Immature natural killer cell (primary cell): ENCODE measurements around the gene CFH. TPM values are rescaled to one million over a fixed set of nuclear protein-coding genes. Genes with fewer than 3 reads are reported as not detected.
"Not testable (repeated sequence)": the region's sequence is repeated elsewhere in the genome, so short reads cannot be mapped to it uniquely, and the experiment has no call there.

Experiments
- DNase-seq, 3 donors: peaks; one replicate each; pipeline ENCODE4 v3.0.0; 2022; ENCODE audit warnings: mixed read lengths in 1 of 3
- H3K27ac Mint-ChIP-seq, 6 donors: one replicate each; pipeline ENCODE4 v1.8.0; 2020; ENCODE audit warnings: mixed read lengths in 6 of 6, mild to moderate bottlenecking in 5 of 6, inconsistent platforms in 4 of 6, moderate library complexity in 3 of 6
- H3K27me3 Mint-ChIP-seq, 3 donors: one replicate each; pipeline ENCODE4 v1.8.0; 2020 to 2021; ENCODE audit warnings: low read depth in 3 of 3, mild to moderate bottlenecking in 3 of 3, mixed read lengths in 3 of 3, moderate library complexity in 3 of 3, inconsistent platforms in 1 of 3
- H3K36me3 Mint-ChIP-seq, 3 donors: one replicate each; pipeline ENCODE4 v1.8.0; 2020; ENCODE audit warnings: mixed read lengths in 3 of 3, inconsistent platforms in 2 of 3, mild to moderate bottlenecking in 2 of 3
- H3K4me1 Mint-ChIP-seq, 2 donors: one replicate each; pipeline ENCODE4 v1.8.0; 2020; ENCODE audit warnings: inconsistent platforms in 2 of 2, mild to moderate bottlenecking in 2 of 2, mixed read lengths in 2 of 2, moderate library complexity in 1 of 2
- H3K4me3 Mint-ChIP-seq, 5 donors: one replicate each; pipeline ENCODE4 v1.8.0; 2020; ENCODE audit warnings: mild to moderate bottlenecking in 5 of 5, mixed read lengths in 5 of 5, inconsistent platforms in 3 of 5, moderate library complexity in 3 of 5
- H3K9me3 Mint-ChIP-seq, 6 donors: one replicate each; pipeline ENCODE4 v1.8.0; 2020; ENCODE audit warnings: mild to moderate bottlenecking in 6 of 6, mixed read lengths in 6 of 6, inconsistent platforms in 4 of 6, moderate library complexity in 3 of 6
- polyA plus RNA-seq, 3 donors: library from polyadenylated mRNA; unstranded; fragments of 300-500 nt; fragmentation: Illumina TruSeq; gene quantifications; one replicate each; pipeline ENCODE4 v1.2.3, GENCODE V29; 2021

Gene CFH
- polyA plus RNA-seq, 3 donors from 2014 or later = 0.19 to 4.9 (median 0.74) TPM

- no peak overlapping the region for H3K27ac Mint-ChIP-seq
- H3K4me3 Mint-ChIP-seq = no peak overlapping the region
- peaks cover 0 to 3% (median 0%) of the 10 kb centered on the region in 3 donors for H3K36me3 Mint-ChIP-seq
- DNase-seq = no peak
- H3K27me3 Mint-ChIP-seq = peaks cover 0 to 2% (median 0%) of the 10 kb centered on the region in 3 donors
- peaks cover 8 to 59% (median 14%) of the 10 kb centered on the region in 6 donors for H3K9me3 Mint-ChIP-seq
- no peaks in the 10 kb centered on the region for H3K4me1 Mint-ChIP-seq
These were observed 82.2 kb downstream of the CFH start for GRCh38 chr1:196734006-196734405.

- H3K4me1 Mint-ChIP-seq = no peaks in the 10 kb centered on the region
- H3K27me3 Mint-ChIP-seq = peaks cover 0 to 1% (median 0%) of the 10 kb centered on the region in 3 donors
- H3K36me3 Mint-ChIP-seq = peaks cover 0 to 3% (median 3%) of the 10 kb centered on the region in 3 donors
- peaks cover 10 to 62% (median 16%) of the 10 kb centered on the region in 6 donors for H3K9me3 Mint-ChIP-seq
- no peak overlapping the region for H3K4me3 Mint-ChIP-seq
- no peak overlapping the region for H3K27ac Mint-ChIP-seq
- DNase-seq = no peak
These were observed 82.6 kb downstream of the CFH start for GRCh38 chr1:196734460-196734859.

- no peak overlapping the region for H3K4me3 Mint-ChIP-seq
- H3K9me3 Mint-ChIP-seq = peaks cover 6 to 48% (median 21%) of the 10 kb centered on the region in 6 donors
- H3K27ac Mint-ChIP-seq = no peak overlapping the region
- H3K36me3 Mint-ChIP-seq = peaks cover 0 to 5% (median 3%) of the 10 kb centered on the region in 3 donors
- H3K27me3 Mint-ChIP-seq = no peaks in the 10 kb centered on the region
- no peaks in the 10 kb centered on the region for H3K4me1 Mint-ChIP-seq
- no peak for DNase-seq
These were observed 86.9 kb downstream of the CFH start for GRCh38 chr1:196738730-196739129.

- H3K9me3 Mint-ChIP-seq = peaks cover 4 to 26% (median 11%) of the 10 kb centered on the region in 6 donors
- H3K4me1 Mint-ChIP-seq, DNase-seq, H3K36me3 Mint-ChIP-seq, H3K27me3 Mint-ChIP-seq, H3K27ac Mint-ChIP-seq, H3K4me3 Mint-ChIP-seq: not testable (repeated sequence)
These were observed 91.4 kb downstream of the CFH start for GRCh38 chr1:196743244-196743643.

- H3K36me3 Mint-ChIP-seq, H3K4me3 Mint-ChIP-seq, DNase-seq, H3K27me3 Mint-ChIP-seq, H3K27ac Mint-ChIP-seq, H3K4me1 Mint-ChIP-seq: not testable (repeated sequence)
- H3K9me3 Mint-ChIP-seq = peaks cover 0 to 10% (median 5%) of the 10 kb centered on the region in 6 donors
These were observed 113.3 kb downstream of the CFH start for GRCh38 chr1:196765019-196765740.

- H3K36me3 Mint-ChIP-seq, H3K4me1 Mint-ChIP-seq, DNase-seq, H3K27me3 Mint-ChIP-seq, H3K27ac Mint-ChIP-seq, H3K4me3 Mint-ChIP-seq: not testable (repeated sequence)
- H3K9me3 Mint-ChIP-seq = peaks cover 0 to 24% (median 3%) of the 10 kb centered on the region in 6 donors
These were observed 118.0 kb downstream of the CFH start for GRCh38 chr1:196769823-196770222.

GRCh38 chr1:196773713-196774112 is 121.9 kb downstream of the CFH start:
- no peaks in the 10 kb centered on the region for H3K36me3 Mint-ChIP-seq
- no peak for DNase-seq
- peaks cover 0 to 1% (median 0%) of the 10 kb centered on the region in 3 donors for H3K27me3 Mint-ChIP-seq
- H3K4me3 Mint-ChIP-seq = no peak overlapping the region
- H3K4me1 Mint-ChIP-seq = no peaks in the 10 kb centered on the region
- H3K27ac Mint-ChIP-seq = no peak overlapping the region
- H3K9me3 Mint-ChIP-seq = peaks cover 0 to 14% (median 3%) of the 10 kb centered on the region in 6 donors

- Mint-ChIP-seq H3K27me3 (peaks cover 0 to 1% (median 0%) of the 10 kb centered on the region in 3 donors), H3K36me3 (no peaks in the 10 kb centered on the region), H3K27ac (no peak overlapping the region), H3K9me3 (peaks cover 0 to 14% (median 3%) of the 10 kb centered on the region in 6 donors), H3K4me1 (no peaks in the 10 kb centered on the region), H3K4me3 (no peak overlapping the region)
- DNase-seq = no peak
These were observed 122.3 kb downstream of the CFH start for GRCh38 chr1:196774175-196774574.

GRCh38 chr1:196774603-196775002 is 122.8 kb downstream of the CFH start, which contains the start of gene CFHR3:
Gene CFHR3 (plus strand): TSS chr1:196774840. CDS start chr1:196774887, 47 bp downstream.
- Mint-ChIP-seq H3K4me3 (no peak within 1 kb of the TSS), H3K4me1 (no peaks in the 10 kb centered on the region), H3K27me3 (peaks cover 0 to 1% (median 0%) of the 10 kb centered on the region in 3 donors), H3K9me3 (peaks cover 0 to 14% (median 2%) of the 10 kb centered on the region in 6 donors), H3K36me3 (no peaks in the 10 kb centered on the region), H3K27ac (no peak within 1 kb of the TSS)
- no peak for DNase-seq

- H3K4me1 Mint-ChIP-seq = no peaks in the 10 kb centered on the region
- no peaks in the 10 kb centered on the region for H3K36me3 Mint-ChIP-seq
- no peak overlapping the region for H3K27ac Mint-ChIP-seq
- peaks cover 0 to 9% (median 1%) of the 10 kb centered on the region in 6 donors for H3K9me3 Mint-ChIP-seq
- H3K27me3 Mint-ChIP-seq = no peaks in the 10 kb centered on the region
- no peak overlapping the region for H3K4me3 Mint-ChIP-seq
- no peak for DNase-seq
These were observed 125.8 kb downstream of the CFH start for GRCh38 chr1:196777603-196778002.

GRCh38 chr1:196779093-196779492 is 127.2 kb downstream of the CFH start:
- H3K9me3 Mint-ChIP-seq = peaks cover 0 to 11% (median 0%) of the 10 kb centered on the region in 6 donors
- H3K4me3 Mint-ChIP-seq = no peak overlapping the region
- no peaks in the 10 kb centered on the region for H3K4me1 Mint-ChIP-seq
- H3K36me3 Mint-ChIP-seq = no peaks in the 10 kb centered on the region
- no peak for DNase-seq
- H3K27me3 Mint-ChIP-seq = no peaks in the 10 kb centered on the region
- H3K27ac Mint-ChIP-seq = no peak overlapping the region

- not testable (repeated sequence) for H3K27ac Mint-ChIP-seq, H3K36me3 Mint-ChIP-seq, H3K4me3 Mint-ChIP-seq, H3K4me1 Mint-ChIP-seq, H3K27me3 Mint-ChIP-seq, DNase-seq
- H3K9me3 Mint-ChIP-seq = peaks cover 2 to 19% (median 4%) of the 10 kb centered on the region in 6 donors
These were observed 139.4 kb downstream of the CFH start for GRCh38 chr1:196791252-196791651.

GRCh38 chr1:196794103-196794502 is 142.3 kb downstream of the CFH start:
- H3K36me3 Mint-ChIP-seq, H3K27ac Mint-ChIP-seq, H3K4me1 Mint-ChIP-seq, H3K4me3 Mint-ChIP-seq, DNase-seq, H3K27me3 Mint-ChIP-seq: not testable (repeated sequence)
- peaks cover 2 to 14% (median 6%) of the 10 kb centered on the region in 6 donors for H3K9me3 Mint-ChIP-seq
